Measurements from ENCODE around the gene CEP70.

DNA sequence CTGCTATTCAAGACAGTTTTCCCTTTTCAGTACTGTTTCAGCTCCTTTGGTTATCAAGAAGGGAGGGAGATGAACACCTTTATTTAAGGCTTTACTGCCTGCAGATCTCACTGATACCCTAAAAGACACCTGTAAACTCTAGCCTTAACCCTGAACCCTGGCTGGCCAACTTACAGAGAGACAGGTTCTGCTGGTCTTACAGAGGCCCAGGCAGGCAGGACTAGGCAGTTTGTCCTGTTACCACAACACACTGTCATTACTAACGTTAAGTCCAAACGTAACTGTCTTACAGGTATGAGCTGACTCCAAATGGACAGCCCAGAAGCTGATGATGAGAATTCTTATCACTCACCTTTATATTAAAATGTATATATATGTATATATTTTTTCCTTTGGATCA is 117.5 kb downstream of the CEP70 start:
- TF ChIP-seq, protein P1, sequence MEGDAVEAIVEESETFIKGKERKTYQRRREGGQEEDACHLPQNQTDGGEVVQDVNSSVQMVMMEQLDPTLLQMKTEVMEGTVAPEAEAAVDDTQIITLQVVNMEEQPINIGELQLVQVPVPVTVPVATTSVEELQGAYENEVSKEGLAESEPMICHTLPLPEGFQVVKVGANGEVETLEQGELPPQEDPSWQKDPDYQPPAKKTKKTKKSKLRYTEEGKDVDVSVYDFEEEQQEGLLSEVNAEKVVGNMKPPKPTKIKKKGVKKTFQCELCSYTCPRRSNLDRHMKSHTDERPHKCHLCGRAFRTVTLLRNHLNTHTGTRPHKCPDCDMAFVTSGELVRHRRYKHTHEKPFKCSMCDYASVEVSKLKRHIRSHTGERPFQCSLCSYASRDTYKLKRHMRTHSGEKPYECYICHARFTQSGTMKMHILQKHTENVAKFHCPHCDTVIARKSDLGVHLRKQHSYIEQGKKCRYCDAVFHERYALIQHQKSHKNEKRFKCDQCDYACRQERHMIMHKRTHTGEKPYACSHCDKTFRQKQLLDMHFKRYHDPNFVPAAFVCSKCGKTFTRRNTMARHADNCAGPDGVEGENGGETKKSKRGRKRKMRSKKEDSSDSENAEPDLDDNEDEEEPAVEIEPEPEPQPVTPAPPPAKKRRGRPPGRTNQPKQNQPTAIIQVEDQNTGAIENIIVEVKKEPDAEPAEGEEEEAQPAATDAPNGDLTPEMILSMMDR (IDR thresholded peaks at IDR 0.05), result no peak
- TF ChIP-seq POLR2AphosphoS5 (IDR thresholded peaks at IDR 0.05) (no peak), EP300 (IDR thresholded peaks at IDR 0.05) (no peak)
